K562 (cell line): ENCODE results near the gene GUCY2D. TPM values are rescaled to one million over a fixed set of nuclear protein-coding genes. Genes with fewer than 3 reads are reported as not detected.

Experiments used
- ARID1B ChIP-seq: fragments of 450-650 bp; IDR thresholded peaks from 2 replicates; pipeline ENCODE4 v1.6.1; 2016; ENCODE audit warnings: antibody characterized with exemption, mild to moderate bottlenecking, inconsistent platforms
- CTCFL ChIP-seq: IDR thresholded peaks from 2 replicates; pipeline ENCODE4 v1.6.1; 2011; ENCODE audit warnings: borderline replicate concordance, low read depth, mild to moderate bottlenecking, moderate library complexity, low read length; ENCODE audit not compliant: insufficient read depth, poor library complexity, severe bottlenecking
- DPF2 ChIP-seq: fragments of 450-650 bp; IDR thresholded peaks from 2 replicates; pipeline ENCODE4 v1.6.1; 2016
- E2F6 ChIP-seq, 2 experiments: IDR thresholded peaks; 2 replicates each; pipeline ENCODE4 v1.6.1; 2011; ENCODE audit warnings: borderline replicate concordance in 1 of 2, control low read depth in 1 of 2, low read depth in 1 of 2, low read length in 1 of 2, mild to moderate bottlenecking in 1 of 2, mixed read lengths in 1 of 2, moderate library complexity in 1 of 2; ENCODE audit not compliant: insufficient read depth in 1 of 2, insufficient read length in 1 of 2, poor library complexity in 1 of 2, severe bottlenecking in 1 of 2; ENCODE audit errors: extremely low read depth in 1 of 2
- GTF2E2 ChIP-seq: fragments of 200-800 bp; sonication (Bioruptor generic); IDR thresholded peaks from 2 replicates; pipeline ENCODE4 v1.6.1; 2016; ENCODE audit warnings: missing genetic modification characterization, missing compliant biosample characterization
- HDAC1 ChIP-seq, 2 experiments: fragments of 450-650 bp; IDR thresholded peaks; 2 replicates each; pipeline ENCODE4 v1.6.1; 2016 to 2017; ENCODE audit warnings: inconsistent platforms in 1 of 2, mild to moderate bottlenecking in 1 of 2, moderate library complexity in 1 of 2
- JUND ChIP-seq, 2 experiments: IDR thresholded peaks; 2 replicates in 1 of 2; 3 replicates in 1 of 2; pipeline ENCODE4 v1.6.1; 2011; ENCODE audit warnings: borderline replicate concordance in 2 of 2, low read depth in 2 of 2, low read length in 2 of 2, improper control_type of control experiment in 1 of 2, missing biosample characterization in 1 of 2, missing genetic modification characterization in 1 of 2, missing genetic modification reagents in 1 of 2
- NCOA4 ChIP-seq: fragments of 450-650 bp; IDR thresholded peaks from 2 replicates; pipeline ENCODE4 v1.6.1; 2018; ENCODE audit warnings: mild to moderate bottlenecking; ENCODE audit not compliant: partially characterized antibody
- PHTF2 ChIP-seq: fragments of 250-450 bp; sonication (Bioruptor Pico); IDR thresholded peaks from 2 replicates; pipeline ENCODE4 v1.5.0; 2021; ENCODE audit warnings: mild to moderate bottlenecking
- POLR2H ChIP-seq: IDR thresholded peaks from 2 replicates; pipeline ENCODE4 v1.6.1; 2016; ENCODE audit warnings: missing genetic modification characterization, low read depth, mild to moderate bottlenecking, control low read depth, missing compliant biosample characterization, moderate library complexity
- SMARCA4 ChIP-seq: fragments of 450-650 bp; IDR thresholded peaks from 2 replicates; pipeline ENCODE4 v1.6.1; 2016
- SOX6 ChIP-seq: fragments of 450-650 bp; IDR thresholded peaks from 2 replicates; pipeline ENCODE4 v1.6.1; 2014; ENCODE audit warnings: mild to moderate bottlenecking
- TAL1 ChIP-seq: fragments of 450-650 bp; IDR thresholded peaks from 2 replicates; pipeline ENCODE4 v1.6.1; 2016; ENCODE audit warnings: mild to moderate bottlenecking
- ZBTB11 ChIP-seq, 3 experiments: fragments of 200-800 bp in 1 of 3; fragments of 250-450 bp in 1 of 3; fragments of 450-650 bp in 1 of 3; sonication (Bioruptor Pico) in 1 of 3; sonication (Bioruptor generic) in 1 of 3; formaldehyde crosslinking in 1 of 3; IDR thresholded peaks; 2 replicates each; pipeline versions ENCODE4 v1.6.1 to v1.8.0; 2016 to 2022; ENCODE audit warnings: mild to moderate bottlenecking in 2 of 3, missing genetic modification characterization in 2 of 3, missing compliant biosample characterization in 1 of 3, moderate library complexity in 1 of 3
- ZNF263 ChIP-seq: sonication (generic); formaldehyde crosslinking; IDR thresholded peaks from 2 replicates; pipeline ENCODE4 v1.8.0; 2022; ENCODE audit warnings: mild to moderate bottlenecking, missing genetic modification reagents, borderline replicate concordance
- ZNF395 ChIP-seq: fragments of 200-800 bp; sonication (Bioruptor generic); IDR thresholded peaks from 2 replicates; pipeline ENCODE4 v1.6.1; 2017; ENCODE audit warnings: missing genetic modification characterization, missing compliant biosample characterization
- ZNF584 ChIP-seq: fragments of 200-800 bp; sonication (Bioruptor generic); IDR thresholded peaks from 2 replicates; pipeline ENCODE4 v1.6.1; 2016; ENCODE audit warnings: low read depth, mild to moderate bottlenecking, missing genetic modification characterization, missing compliant biosample characterization
- ZNF785 ChIP-seq: fragments of 250-450 bp; sonication (Bioruptor Pico); IDR thresholded peaks from 2 replicates; pipeline ENCODE4 v1.4.0; 2020; ENCODE audit warnings: mild to moderate bottlenecking
- ZZZ3 ChIP-seq: fragments of 450-650 bp; IDR thresholded peaks from 2 replicates; pipeline ENCODE4 v1.6.1; 2016; ENCODE audit warnings: antibody characterized with exemption, mild to moderate bottlenecking, moderate library complexity
- polyA plus RNA-seq, 8 experiments: library from polyadenylated mRNA; depleted of rRNA in 4 of 8; stranded (reverse) in 5 of 8; unstranded in 3 of 8; fragments of >200 nt; fragmentation: Nextera tagmentation in 2 of 8; fragmentation: Illumina TruSeq in 1 of 8; extraction: Ambion mirVana in 2 of 8; extraction: Trizol in 1 of 8; gene quantifications; 2 replicates each; pipeline versions ENCODE4 v1.2.1 to v1.2.3, GENCODE V29; 2011 to 2014; ENCODE audit warnings: inconsistent platforms in 1 of 8, missing spikeins in 1 of 8
- total RNA-seq, 7 experiments: library from RNA; depleted of rRNA in 6 of 7; stranded (reverse); fragments of >200 nt in 6 of 7; fragmentation: Illumina TruSeq in 2 of 7; extraction: Trizol in 2 of 7; gene quantifications; 2 replicates each; pipeline versions ENCODE4 v1.2.1 to v1.2.3, GENCODE V29; 2011 to 2021; ENCODE audit warnings: low replicate concordance in 1 of 7

The GUCY2D gene
- total and polyA plus RNA-seq, 9 of the 15 experiments (the other 6 are each of a cell fraction or from before 2014, with no cell fraction given) = 0.05 TPM; not detected in 8

- TF ChIP-seq ZBTB11 (CRISPR knock-in tag; IDR thresholded peaks at IDR 0.05) = no peak
- TF ChIP-seq SMARCA4 = no peak; the same call in 1 of the 2 replicates
- no peak for TF ChIP-seq POLR2H (tag)
- TF ChIP-seq CTCFL = no peak
- no peak for TF ChIP-seq PHTF2
- peak; percentile 66 for TF ChIP-seq SOX6
- no peak for TF ChIP-seq HDAC1 (IDR thresholded peaks at IDR 0.05)
- TF ChIP-seq JUND (IDR thresholded peaks at IDR 0.05; ENCODE audit: borderline replicate concordance, low read depth, low read length) = peak; percentile 62; the same call in 1 of the 2 replicates
- no peak for TF ChIP-seq JUND (tag; IDR thresholded peaks at IDR 0.05; ENCODE audit: borderline replicate concordance, low read depth, low read length)
- no peak for TF ChIP-seq ZNF584
- TF ChIP-seq ZNF785 (CRISPR knock-in tag) = no peak
- no peak for TF ChIP-seq ZNF263
- TF ChIP-seq ZNF395 (CRISPR knock-in tag) = no peak
- peak; percentile 80 for TF ChIP-seq DPF2
- no peak for TF ChIP-seq E2F6 (IDR thresholded peaks at IDR 0.05; ENCODE audit: borderline replicate concordance in 1 of 2, extremely low read depth in 1 of 2, insufficient read depth in 1 of 2, insufficient read length in 1 of 2, low read depth in 1 of 2, low read length in 1 of 2, poor library complexity in 1 of 2, severe bottlenecking in 1 of 2)
- TF ChIP-seq ZZZ3 = no peak
- no peak for TF ChIP-seq TAL1
- TF ChIP-seq GTF2E2 = no peak
- TF ChIP-seq ARID1B = peak; percentile 51; the same call in 1 of the 2 replicates
- TF ChIP-seq NCOA4 = no peak
Observed at GRCh38 chr17:8062807-8063483, 60.5 kb downstream of the GUCY2D start (continued).
